Activated CD4-positive, alpha-beta memory T cell treated with anti-CD3 and anti-CD28 coated beads, Interleukin-2, amount 10 ng/mL, durations not matched to agents 7 days and 5 days (primary cell): ENCODE data around the gene SCNN1B. TPM values are rescaled to one million over a fixed set of nuclear protein-coding genes. Genes with fewer than 3 reads are reported as not detected.

Source experiments
- CTCF ChIA-PET: fragments of 350-600 bp; sonication (Branson Sonifier 250); formaldehyde crosslinking; loops from one replicate; lab custom pipeline; 2021; ENCODE audit warnings: antibody characterized with exemption, inconsistent platforms; lab: Charles Lee
- POLR2A ChIA-PET: fragments of 350-600 bp; sonication (Branson Sonifier 250); formaldehyde crosslinking; loops from one replicate; lab custom pipeline; 2021; ENCODE audit warnings: antibody characterized with exemption; lab: Charles Lee
- DNase-seq: peaks from one replicate; pipeline ENCODE4 v3.0.0-alpha.2; 2020
- H3K27ac Mint-ChIP-seq: one replicate; pipeline ENCODE4 v1.8.0; 2021; ENCODE audit warnings: mild to moderate bottlenecking, mixed read lengths
- H3K27me3 Mint-ChIP-seq: one replicate; pipeline ENCODE4 v1.8.0; 2021; ENCODE audit warnings: mixed read lengths
- H3K36me3 Mint-ChIP-seq: one replicate; pipeline ENCODE4 v1.8.0; 2021; ENCODE audit warnings: low read depth, mixed read lengths
- H3K4me1 Mint-ChIP-seq: one replicate; pipeline ENCODE4 v1.8.0; 2021; ENCODE audit warnings: mixed read lengths
- H3K4me3 Mint-ChIP-seq: one replicate; pipeline ENCODE4 v1.8.0; 2021; ENCODE audit warnings: mild to moderate bottlenecking, mixed read lengths
- H3K9me3 Mint-ChIP-seq: one replicate; pipeline ENCODE4 v1.8.0; 2021; ENCODE audit warnings: mixed read lengths
- total RNA-seq, 2 experiments: library from RNA; stranded (reverse); gene quantifications; one replicate each; pipeline ENCODE4 v1.2.3, GENCODE V29; 2021

The SCNN1B gene
- total RNA-seq, 2 experiments from 2014 or later = not detected

GRCh38 chr16:23334950-23335349 lies 32.8 kb downstream of the SCNN1B start:
- Mint-ChIP-seq H3K4me3 (no peak overlapping the region), H3K4me1 (peaks cover 5% of the 10 kb centered on the region), H3K27ac (no peak overlapping the region), H3K36me3 (no peaks in the 10 kb centered on the region), H3K27me3 (peaks cover 7% of the 10 kb centered on the region), H3K9me3 (no peaks in the 10 kb centered on the region)
- POLR2A ChIA-PET = no interaction called here
- CTCF ChIA-PET = no interaction called here
- no peak for DNase-seq

GRCh38 chr16:23337836-23338550 lies 35.9 kb downstream of the SCNN1B start:
- Mint-ChIP-seq H3K27ac (no peak overlapping the region), H3K4me3 (no peak overlapping the region), H3K36me3 (no peaks in the 10 kb centered on the region), H3K9me3 (no peaks in the 10 kb centered on the region), H3K4me1 (peaks cover 5% of the 10 kb centered on the region), H3K27me3 (peaks cover 16% of the 10 kb centered on the region)
- ChIA-PET POLR2A (no interaction called here), CTCF (interaction anchor here (1.0 to 1.4 kb wide), 2 partner anchors 97 to 98 kb away, joined by 3 read pairs; no protein-coding TSS in a partner anchor)
- no peak for DNase-seq

- no peak for DNase-seq
These were observed 37.7 kb downstream of the SCNN1B start for GRCh38 chr16:23339787-23340186.

GRCh38 chr16:23342083-23342640 lies 40.1 kb downstream of the SCNN1B start:
- CTCF ChIA-PET = no interaction called here

More at GRCh38 chr16:23339787-23340186, 37.7 kb downstream of the SCNN1B start:
- no peak overlapping the region for H3K27ac Mint-ChIP-seq
- peaks cover 16% of the 10 kb centered on the region for H3K27me3 Mint-ChIP-seq
- H3K9me3 Mint-ChIP-seq = no peaks in the 10 kb centered on the region
- ChIA-PET CTCF (no interaction called here), POLR2A (no interaction called here)
- H3K4me3 Mint-ChIP-seq = no peak overlapping the region
- no peaks in the 10 kb centered on the region for H3K36me3 Mint-ChIP-seq
- peaks cover 5% of the 10 kb centered on the region for H3K4me1 Mint-ChIP-seq

GRCh38 chr16:23343643-23344612 lies 41.8 kb downstream of the SCNN1B start:
- no peak overlapping the region for H3K4me3 Mint-ChIP-seq
- peaks cover 15% of the 10 kb centered on the region for H3K27me3 Mint-ChIP-seq
- CTCF ChIA-PET = no interaction called here
- H3K9me3 Mint-ChIP-seq = no peaks in the 10 kb centered on the region
- no peaks in the 10 kb centered on the region for H3K36me3 Mint-ChIP-seq
- no peak for DNase-seq
- H3K4me1 Mint-ChIP-seq = no peaks in the 10 kb centered on the region
- no peak overlapping the region for H3K27ac Mint-ChIP-seq
- POLR2A ChIA-PET = no interaction called here

More at GRCh38 chr16:23342083-23342640, 40.1 kb downstream of the SCNN1B start:
- Mint-ChIP-seq H3K27me3 (peaks cover 12% of the 10 kb centered on the region), H3K27ac (no peak overlapping the region), H3K9me3 (no peaks in the 10 kb centered on the region), H3K4me3 (no peak overlapping the region), H3K36me3 (no peaks in the 10 kb centered on the region), H3K4me1 (no peaks in the 10 kb centered on the region)
- POLR2A ChIA-PET = no interaction called here
- DNase-seq = no peak

GRCh38 chr16:23345237-23345636 lies 43.1 kb downstream of the SCNN1B start:
- Mint-ChIP-seq H3K27me3 (peaks cover 10% of the 10 kb centered on the region), H3K27ac (no peak overlapping the region), H3K4me1 (no peaks in the 10 kb centered on the region), H3K9me3 (no peaks in the 10 kb centered on the region), H3K4me3 (no peak overlapping the region), H3K36me3 (no peaks in the 10 kb centered on the region)
- no peak for DNase-seq
- CTCF ChIA-PET = no interaction called here
- POLR2A ChIA-PET = no interaction called here

- no peak overlapping the region for H3K4me3 Mint-ChIP-seq
- H3K9me3 Mint-ChIP-seq = no peaks in the 10 kb centered on the region
- POLR2A ChIA-PET = no interaction called here
- CTCF ChIA-PET = no interaction called here
- no peak for DNase-seq
- no peak overlapping the region for H3K27ac Mint-ChIP-seq
- no peaks in the 10 kb centered on the region for H3K36me3 Mint-ChIP-seq
- peaks cover 3% of the 10 kb centered on the region for H3K27me3 Mint-ChIP-seq
- H3K4me1 Mint-ChIP-seq = no peaks in the 10 kb centered on the region
These were observed 46.7 kb downstream of the SCNN1B start for GRCh38 chr16:23348579-23349469.

GRCh38 chr16:23351360-23351759 lies 49.3 kb downstream of the SCNN1B start:
- Mint-ChIP-seq H3K9me3 (no peaks in the 10 kb centered on the region), H3K27ac (no peak overlapping the region), H3K27me3 (peaks cover 3% of the 10 kb centered on the region), H3K4me3 (no peak overlapping the region), H3K4me1 (no peaks in the 10 kb centered on the region), H3K36me3 (no peaks in the 10 kb centered on the region)
- no peak for DNase-seq
- POLR2A ChIA-PET = no interaction called here
- CTCF ChIA-PET = no interaction called here

GRCh38 chr16:23353440-23353839 lies 51.3 kb downstream of the SCNN1B start:
- ChIA-PET POLR2A (no interaction called here), CTCF (interaction anchor here (1.4 kb wide), 1 partner anchor 82 kb away, joined by 3 read pairs; no protein-coding TSS in a partner anchor)
- Mint-ChIP-seq H3K4me1 (no peaks in the 10 kb centered on the region), H3K27ac (no peak overlapping the region), H3K36me3 (no peaks in the 10 kb centered on the region), H3K4me3 (no peak overlapping the region), H3K9me3 (no peaks in the 10 kb centered on the region), H3K27me3 (no peaks in the 10 kb centered on the region)
- no peak for DNase-seq

- no peaks in the 10 kb centered on the region for H3K9me3 Mint-ChIP-seq
- H3K36me3 Mint-ChIP-seq = no peaks in the 10 kb centered on the region
- no peak for DNase-seq
- no peaks in the 10 kb centered on the region for H3K4me1 Mint-ChIP-seq
- POLR2A ChIA-PET = no interaction called here
- H3K27ac Mint-ChIP-seq = no peak overlapping the region
- no peaks in the 10 kb centered on the region for H3K27me3 Mint-ChIP-seq
- no peak overlapping the region for H3K4me3 Mint-ChIP-seq
- CTCF ChIA-PET = interaction anchor here (1.4 kb wide), 1 partner anchor 82 kb away, joined by 3 read pairs; no protein-coding TSS in a partner anchor
These were observed 52.1 kb downstream of the SCNN1B start for GRCh38 chr16:23354246-23354645.

GRCh38 chr16:23355106-23355670 lies 53.1 kb downstream of the SCNN1B start:
- no peak overlapping the region for H3K27ac Mint-ChIP-seq
- no peaks in the 10 kb centered on the region for H3K36me3 Mint-ChIP-seq
- no peaks in the 10 kb centered on the region for H3K27me3 Mint-ChIP-seq
- H3K4me1 Mint-ChIP-seq = no peaks in the 10 kb centered on the region
- no peaks in the 10 kb centered on the region for H3K9me3 Mint-ChIP-seq
- H3K4me3 Mint-ChIP-seq = no peak overlapping the region
- ChIA-PET CTCF (no interaction called here), POLR2A (no interaction called here)
- no peak for DNase-seq

GRCh38 chr16:23356941-23357340 lies 54.8 kb downstream of the SCNN1B start:
- Mint-ChIP-seq H3K9me3 (no peaks in the 10 kb centered on the region), H3K27me3 (no peaks in the 10 kb centered on the region), H3K4me1 (no peaks in the 10 kb centered on the region), H3K4me3 (no peak overlapping the region), H3K36me3 (no peaks in the 10 kb centered on the region), H3K27ac (no peak overlapping the region)
- ChIA-PET POLR2A (no interaction called here), CTCF (no interaction called here)
- no peak for DNase-seq
